Kidney (tissue), 22 donors: ENCODE results near the gene LCOR. TPM values are rescaled to one million over a fixed set of nuclear protein-coding genes. Genes with fewer than 3 reads are reported as not detected.

ENCODE experiments used
- DNase-seq, 5 donors: peaks; one replicate each; pipeline ENCODE4 v3.0.0-alpha.2; 2013 to 2020
- FAIRE-seq: peaks from 2 replicates; lab custom pipeline; 2012; peaks lifted over from hg19 to GRCh38; lab: Jason Lieb, UNC
- H3K27ac ChIP-seq, 2 donors: one replicate each; pipeline ENCODE4 v1.7.0; 2013; ENCODE audit warnings: low read depth in 2 of 2, low read length in 2 of 2, inconsistent platforms in 1 of 2
- H3K27me3 ChIP-seq: one replicate; pipeline ENCODE4 v1.7.1; 2013; ENCODE audit warnings: low read length, inconsistent platforms; ENCODE audit not compliant: control insufficient read depth, insufficient read depth
- H3K36me3 ChIP-seq, 3 donors: one replicate each; pipeline versions ENCODE4 v1.7.0 to v1.7.1; 2013; ENCODE audit warnings: low read length in 3 of 3, control low read depth in 1 of 3, inconsistent platforms in 1 of 3; ENCODE audit not compliant: insufficient read depth in 3 of 3, control insufficient read depth in 2 of 3
- H3K4me1 ChIP-seq, 3 donors: one replicate each; pipeline versions ENCODE4 v1.7.0 to v1.7.1; 2013; ENCODE audit warnings: low read length in 3 of 3, inconsistent platforms in 1 of 3, low read depth in 1 of 3; ENCODE audit not compliant: control insufficient read depth in 2 of 3, insufficient read depth in 2 of 3
- H3K4me3 ChIP-seq, 3 donors: one replicate each; pipeline versions ENCODE4 v1.7.0 to v1.8.1; 2013; ENCODE audit warnings: low read length in 3 of 3, control low read depth in 1 of 3, inconsistent platforms in 1 of 3
- H3K9ac ChIP-seq, 3 donors: one replicate each; pipeline versions ENCODE4 v1.7.0 to v1.7.1; 2013; ENCODE audit warnings: low read length in 3 of 3, control low read depth in 1 of 3, inconsistent platforms in 1 of 3
- H3K9me3 ChIP-seq, 3 donors: one replicate each; pipeline versions ENCODE4 v1.7.0 to v1.7.1; 2013; ENCODE audit warnings: low read length in 3 of 3, control low read depth in 1 of 3, inconsistent platforms in 1 of 3; ENCODE audit not compliant: control insufficient read depth in 2 of 3, insufficient read depth in 1 of 3
- CTCF ChIP-seq: IDR thresholded peaks from 3 replicates; pipeline ENCODE4 v1.5.1; 2012; ENCODE audit warnings: mild to moderate bottlenecking, moderate library complexity, borderline replicate concordance; ENCODE audit not compliant: insufficient read depth; ENCODE audit errors: extremely low read depth
- intact Hi-C: fragments of 100-400 bp; cut with DNase I; formaldehyde crosslinking; loops from one replicate; pipeline ENCODE4 v1.11.1; 2022
- long read RNA-seq, 10 donors: library from polyadenylated mRNA in 1 of 10; unstranded in 1 of 10; transcript quantifications; one replicate each; pipeline ENCODE4 v2.0.0 and lab custom pipeline, GENCODE V29; 2021 to 2026
- polyA plus RNA-seq: library from polyadenylated mRNA; stranded (reverse); fragments of 350-450 nt; fragmentation: Illumina TruSeq; extraction: RNeasy Lipid Tissue Mini Kit (QIAGEN cat#74804); gene quantifications from one replicate; pipeline ENCODE4 v1.2.3, GENCODE V29; 2014; ENCODE audit warnings: low read depth, low replicate concordance; ENCODE audit not compliant: insufficient read depth
- total RNA-seq: library from RNA; stranded (reverse); fragmentation: NEBNext Ultra II Directional; extraction: Animal tissue kit (Norgen Biotek cat#: 25700); gene quantifications from one replicate; pipeline ENCODE4 v1.2.1, GENCODE V29; 2021
- donor health status: control.
- donor health status: control.
- donor health status: control.
- donor health status: control.
- donor health status: control.
- donor health status: DM: yes; HTN: yes; CAD: no.
- donor health status: Normal renal cell carcinoma (clear cell type).

Gene LCOR
- total RNA-seq (48.5 TPM), polyA plus RNA-seq (2.8 TPM)
- long read RNA-seq, donor 1, full-length matches to known transcripts: 2 of 2 reads
- long read RNA-seq, donor 1, partial matches to known transcripts: 0 of 2 reads
- long read RNA-seq, donor 1, other reads (novel, unspliced or antisense): 0 of 2 reads
- long read RNA-seq, donor 2, full-length matches to known transcripts: 1 of 1 reads
- long read RNA-seq, donor 2, partial matches to known transcripts: 0 of 1 reads
- long read RNA-seq, donor 2, other reads (novel, unspliced or antisense): 0 of 1 reads
- long read RNA-seq, donor 3, full-length matches to known transcripts: 4 of 4 reads
- long read RNA-seq, donor 3, partial matches to known transcripts: 0 of 4 reads
- long read RNA-seq, donor 3, other reads (novel, unspliced or antisense): 0 of 4 reads
- long read RNA-seq, donor 4: 0 reads
- long read RNA-seq, donor 5, full-length matches to known transcripts: 2 of 2 reads
- long read RNA-seq, donor 5, partial matches to known transcripts: 0 of 2 reads
- long read RNA-seq, donor 5, other reads (novel, unspliced or antisense): 0 of 2 reads
- long read RNA-seq, donor 6, full-length matches to known transcripts: 1 of 11 reads
- long read RNA-seq, donor 6, partial matches to known transcripts: 10 of 11 reads
- long read RNA-seq, donor 6, other reads (novel, unspliced or antisense): 0 of 11 reads
- long read RNA-seq, donor 7, full-length matches to known transcripts: 8 of 27 reads
- long read RNA-seq, donor 7, partial matches to known transcripts: 4 of 27 reads
- long read RNA-seq, donor 7, other reads (novel, unspliced or antisense): 15 of 27 reads
- long read RNA-seq, donor 8, full-length matches to known transcripts: 3 of 3 reads
- long read RNA-seq, donor 8, partial matches to known transcripts: 0 of 3 reads
- long read RNA-seq, donor 8, other reads (novel, unspliced or antisense): 0 of 3 reads
- long read RNA-seq, donor 9: 0 reads
- long read RNA-seq, donor 10, full-length matches to known transcripts: 4 of 4 reads
- long read RNA-seq, donor 10, partial matches to known transcripts: 0 of 4 reads
- long read RNA-seq, donor 10, other reads (novel, unspliced or antisense): 0 of 4 reads

- FAIRE-seq: no peak
- Histone ChIP-seq H3K36me3 (no peaks in the 10 kb centered on the region), H3K27ac (peak within 1 kb of the TSS; percentile 90 to 92), H3K4me1 (peaks cover 2 to 14% (median 14%) of the 10 kb centered on the region in 3 donors), H3K9me3 (no peaks in the 10 kb centered on the region), H3K9ac (peak within 1 kb of the TSS; percentile 22 to 64 (median 63)), H3K4me3 (peak within 1 kb of the TSS; percentile 62 to 72 (median 63)), H3K27me3 (no peaks in the 10 kb centered on the region)
- intact Hi-C loops: no loop called here
- peak; percentile 87 to 97 (median 94) for DNase-seq
- no peak for TF ChIP-seq CTCF
Measured at GRCh38 chr10:96831867-96832720, at the start of gene LCOR. Gene LCOR (plus strand): TSS chr10:96832298. CDS start chr10:96949058, 116,760 bp downstream.

GRCh38 chr10:96784253-96784652, 47.8 kb upstream of the LCOR start:
- no peak for TF ChIP-seq CTCF
- Histone ChIP-seq H3K27me3 (no peaks in the 10 kb centered on the region), H3K9ac (no peak overlapping the region), H3K4me1 (no peaks in the 10 kb centered on the region), H3K9me3 (no peaks in the 10 kb centered on the region), H3K27ac (no peak overlapping the region), H3K4me3 (no peak overlapping the region), H3K36me3 (no peaks in the 10 kb centered on the region)
- no peak for DNase-seq
- FAIRE-seq: no peak
- intact Hi-C loops: no loop called here

GRCh38 chr10:96789571-96790108, 42.5 kb upstream of the LCOR start:
- no peak overlapping the region for H3K27ac ChIP-seq
- H3K9ac ChIP-seq: no peak overlapping the region
- H3K4me3 ChIP-seq: no peak overlapping the region
- TF ChIP-seq CTCF: peak; percentile 43
- no peaks in the 10 kb centered on the region for H3K9me3 ChIP-seq
- DNase-seq (no peak), FAIRE-seq (no peak)
- H3K36me3 ChIP-seq: no peaks in the 10 kb centered on the region
- intact Hi-C loops: no loop called here
- no peaks in the 10 kb centered on the region for H3K4me1 ChIP-seq
- H3K27me3 ChIP-seq: no peaks in the 10 kb centered on the region
